Ishikawa (cell line): ENCODE measurements around the gene STAT1.

ENCODE experiments used
- CREB1 ChIP-seq: IDR thresholded peaks from 2 replicates; pipeline ENCODE4 v1.6.1; 2012; ENCODE audit warnings: low read depth
- EGR1 ChIP-seq: IDR thresholded peaks from 2 replicates; pipeline ENCODE4 v1.6.1; 2012
- TF ChIP-seq, protein P1 (sequence below): IDR thresholded peaks from 2 replicates; pipeline ENCODE4 v1.6.1; 2012; ENCODE audit warnings: low read depth, mild to moderate bottlenecking

DNA sequence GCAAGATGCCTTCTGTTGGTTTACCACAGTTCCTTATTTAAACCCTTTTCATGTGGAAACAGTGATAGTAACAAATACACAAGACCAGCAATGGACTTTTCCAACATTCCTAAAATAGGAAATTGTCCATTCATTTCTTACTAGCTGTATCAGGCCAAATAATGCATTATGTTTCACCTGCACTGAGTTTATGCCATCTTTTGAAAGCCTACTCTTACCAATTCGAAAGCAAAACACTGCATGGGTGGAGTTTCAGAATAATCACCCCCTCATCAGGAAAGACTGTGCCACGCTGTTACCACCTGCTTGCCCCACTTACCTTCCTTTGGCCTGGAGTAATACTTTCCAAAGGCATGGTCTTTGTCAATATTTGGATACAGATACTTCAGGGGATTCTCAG, 37.5 kb downstream of the STAT1 start:
- TF ChIP-seq CREB1 (no peak), EGR1 (no peak)
- TF ChIP-seq, protein P1, sequence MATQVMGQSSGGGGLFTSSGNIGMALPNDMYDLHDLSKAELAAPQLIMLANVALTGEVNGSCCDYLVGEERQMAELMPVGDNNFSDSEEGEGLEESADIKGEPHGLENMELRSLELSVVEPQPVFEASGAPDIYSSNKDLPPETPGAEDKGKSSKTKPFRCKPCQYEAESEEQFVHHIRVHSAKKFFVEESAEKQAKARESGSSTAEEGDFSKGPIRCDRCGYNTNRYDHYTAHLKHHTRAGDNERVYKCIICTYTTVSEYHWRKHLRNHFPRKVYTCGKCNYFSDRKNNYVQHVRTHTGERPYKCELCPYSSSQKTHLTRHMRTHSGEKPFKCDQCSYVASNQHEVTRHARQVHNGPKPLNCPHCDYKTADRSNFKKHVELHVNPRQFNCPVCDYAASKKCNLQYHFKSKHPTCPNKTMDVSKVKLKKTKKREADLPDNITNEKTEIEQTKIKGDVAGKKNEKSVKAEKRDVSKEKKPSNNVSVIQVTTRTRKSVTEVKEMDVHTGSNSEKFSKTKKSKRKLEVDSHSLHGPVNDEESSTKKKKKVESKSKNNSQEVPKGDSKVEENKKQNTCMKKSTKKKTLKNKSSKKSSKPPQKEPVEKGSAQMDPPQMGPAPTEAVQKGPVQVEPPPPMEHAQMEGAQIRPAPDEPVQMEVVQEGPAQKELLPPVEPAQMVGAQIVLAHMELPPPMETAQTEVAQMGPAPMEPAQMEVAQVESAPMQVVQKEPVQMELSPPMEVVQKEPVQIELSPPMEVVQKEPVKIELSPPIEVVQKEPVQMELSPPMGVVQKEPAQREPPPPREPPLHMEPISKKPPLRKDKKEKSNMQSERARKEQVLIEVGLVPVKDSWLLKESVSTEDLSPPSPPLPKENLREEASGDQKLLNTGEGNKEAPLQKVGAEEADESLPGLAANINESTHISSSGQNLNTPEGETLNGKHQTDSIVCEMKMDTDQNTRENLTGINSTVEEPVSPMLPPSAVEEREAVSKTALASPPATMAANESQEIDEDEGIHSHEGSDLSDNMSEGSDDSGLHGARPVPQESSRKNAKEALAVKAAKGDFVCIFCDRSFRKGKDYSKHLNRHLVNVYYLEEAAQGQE, result no peak
